Upper lobe of right lung (tissue), 1 donor: ENCODE measurements around the gene WWP2. TPM values are rescaled to one million over a fixed set of nuclear protein-coding genes. Genes with fewer than 3 reads are reported as not detected.

ENCODE experiments used
- ATAC-seq: fragments of 200-7000 bp; cut with Tn5 transposase; one replicate; pipeline ENCODE4 v1.9.1; 2020; ENCODE audit warnings: mild to moderate bottlenecking, moderate library complexity
- DNase-seq: peaks from one replicate; pipeline ENCODE4 v3.0.0-alpha.2; 2020
- H3K27ac ChIP-seq: fragments of 200-600 bp; one replicate; pipeline ENCODE4 v1.8.0; 2022
- H3K27me3 ChIP-seq: fragments of 200-600 bp; one replicate; pipeline ENCODE4 v1.8.0; 2022; ENCODE audit warnings: mild to moderate bottlenecking
- H3K36me3 ChIP-seq: fragments of 200-600 bp; one replicate; pipeline ENCODE4 v1.8.0; 2022
- H3K4me1 ChIP-seq: fragments of 200-600 bp; one replicate; pipeline ENCODE4 v1.8.0; 2022
- H3K4me3 ChIP-seq: fragments of 200-600 bp; one replicate; pipeline ENCODE4 v1.8.0; 2022; ENCODE audit warnings: mild to moderate bottlenecking
- H3K9me3 ChIP-seq: fragments of 200-600 bp; one replicate; pipeline ENCODE4 v1.8.0; 2022
- intact Hi-C: fragments of 100-400 bp; cut with DNase I; formaldehyde crosslinking; loops from one replicate; pipeline ENCODE4 v1.11.0; 2022
- total RNA-seq: library from RNA; stranded (reverse); fragmentation: NEBNext Ultra II Directional; extraction: Animal tissue kit (Norgen Biotek cat#: 25700); gene quantifications from one replicate; pipeline ENCODE4 v1.2.1, GENCODE V29; 2021
- TF ChIP-seq, protein P1 (sequence below): fragments of 200-600 bp; IDR thresholded peaks from one replicate; pipeline ENCODE4 v1.8.0; 2022; ENCODE audit warnings: antibody characterized with exemption
- donor health status: DM: no; HTN: yes; CAD: no; lungs with severe emphysema.

WWP2 gene
- total RNA-seq, 1 donor from 2014 or later, result 71.9 TPM

DNA sequence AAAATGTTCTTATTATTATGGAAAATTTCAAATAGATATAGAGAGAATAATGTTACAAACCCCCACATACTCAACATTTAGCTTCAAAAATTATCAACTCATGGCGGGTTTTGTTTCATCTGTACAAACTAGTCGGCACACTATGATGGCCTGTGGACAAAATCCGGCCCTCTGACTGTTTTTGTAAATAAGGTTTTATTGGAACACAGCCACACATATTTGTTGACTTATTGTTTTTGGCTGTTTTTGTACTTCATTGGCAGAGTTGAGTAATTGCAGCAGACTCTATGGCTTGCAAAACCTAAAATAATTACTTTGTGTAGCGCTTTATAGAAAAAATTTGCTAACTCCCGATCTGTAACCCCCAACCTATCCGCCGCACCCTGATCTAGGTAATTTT is 147.6 kb downstream of the WWP2 start:
- Histone ChIP-seq H3K9me3 (no peaks in the 10 kb centered on the region), H3K27me3 (no peaks in the 10 kb centered on the region), H3K4me3 (no peak overlapping the region), H3K36me3 (peaks cover 34% of the 10 kb centered on the region), H3K27ac (no peak overlapping the region), H3K4me1 (no peaks in the 10 kb centered on the region)
- TF ChIP-seq, protein P1, sequence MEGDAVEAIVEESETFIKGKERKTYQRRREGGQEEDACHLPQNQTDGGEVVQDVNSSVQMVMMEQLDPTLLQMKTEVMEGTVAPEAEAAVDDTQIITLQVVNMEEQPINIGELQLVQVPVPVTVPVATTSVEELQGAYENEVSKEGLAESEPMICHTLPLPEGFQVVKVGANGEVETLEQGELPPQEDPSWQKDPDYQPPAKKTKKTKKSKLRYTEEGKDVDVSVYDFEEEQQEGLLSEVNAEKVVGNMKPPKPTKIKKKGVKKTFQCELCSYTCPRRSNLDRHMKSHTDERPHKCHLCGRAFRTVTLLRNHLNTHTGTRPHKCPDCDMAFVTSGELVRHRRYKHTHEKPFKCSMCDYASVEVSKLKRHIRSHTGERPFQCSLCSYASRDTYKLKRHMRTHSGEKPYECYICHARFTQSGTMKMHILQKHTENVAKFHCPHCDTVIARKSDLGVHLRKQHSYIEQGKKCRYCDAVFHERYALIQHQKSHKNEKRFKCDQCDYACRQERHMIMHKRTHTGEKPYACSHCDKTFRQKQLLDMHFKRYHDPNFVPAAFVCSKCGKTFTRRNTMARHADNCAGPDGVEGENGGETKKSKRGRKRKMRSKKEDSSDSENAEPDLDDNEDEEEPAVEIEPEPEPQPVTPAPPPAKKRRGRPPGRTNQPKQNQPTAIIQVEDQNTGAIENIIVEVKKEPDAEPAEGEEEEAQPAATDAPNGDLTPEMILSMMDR, result no peak
- intact Hi-C loops, result no loop called here
- DNase-seq (no peak), ATAC-seq (no peak)

DNA sequence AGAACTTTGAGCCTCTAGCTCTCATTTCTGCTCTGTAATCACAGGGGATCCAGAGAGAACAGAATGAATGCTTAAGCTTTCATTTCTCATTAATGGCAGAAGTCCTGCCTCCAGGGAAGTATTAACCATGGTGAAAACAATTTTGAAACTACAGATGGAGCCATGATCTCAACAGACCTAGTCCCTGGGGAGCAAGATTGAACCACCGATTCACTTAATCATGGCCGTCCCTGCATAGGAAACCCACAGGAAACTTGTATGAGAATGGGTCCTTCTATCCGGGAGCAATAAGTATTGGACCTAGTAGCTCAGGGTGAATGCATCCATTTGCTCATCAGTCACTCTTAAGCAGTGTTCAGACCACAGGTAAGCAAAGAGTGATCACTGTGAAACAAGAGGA is 148.8 kb downstream of the WWP2 start:
- ATAC-seq (no peak), DNase-seq (no peak)
- no peaks in the 10 kb centered on the region for H3K4me1 ChIP-seq
- H3K9me3 ChIP-seq, result no peaks in the 10 kb centered on the region
- peaks cover 34% of the 10 kb centered on the region for H3K36me3 ChIP-seq
- TF ChIP-seq, protein P1, result no peak
- intact Hi-C loops, result no loop called here
- H3K27me3 ChIP-seq, result no peaks in the 10 kb centered on the region
- no peak overlapping the region for H3K27ac ChIP-seq
- H3K4me3 ChIP-seq, result no peak overlapping the region

DNA sequence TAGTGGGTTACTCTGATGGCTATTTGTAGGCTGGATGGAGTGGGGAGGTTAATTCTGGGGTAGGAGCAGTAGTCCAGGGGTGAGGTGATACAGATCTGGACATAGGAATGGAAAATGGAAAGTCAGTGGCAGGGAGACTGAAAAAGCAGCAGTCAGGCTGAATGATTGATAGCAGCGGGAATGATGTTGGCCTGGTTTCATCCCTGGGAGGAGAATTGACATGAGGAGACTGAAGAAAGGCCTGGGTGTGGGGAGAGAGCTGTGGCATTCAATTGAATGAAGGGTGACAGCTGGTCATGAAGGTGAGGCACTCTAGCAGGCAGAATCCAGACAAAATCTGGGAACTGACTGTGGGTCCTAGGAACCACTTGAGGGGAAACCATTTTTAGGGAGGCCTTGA is 154.3 kb downstream of the WWP2 start:
- Histone ChIP-seq H3K4me1 (no peaks in the 10 kb centered on the region), H3K36me3 (peaks cover 10% of the 10 kb centered on the region), H3K4me3 (no peak overlapping the region), H3K27ac (no peak overlapping the region), H3K27me3 (no peaks in the 10 kb centered on the region), H3K9me3 (no peaks in the 10 kb centered on the region)
- ATAC-seq (no peak), DNase-seq (no peak)
- intact Hi-C loops, result no loop called here
- TF ChIP-seq, protein P1, result no peak

DNA sequence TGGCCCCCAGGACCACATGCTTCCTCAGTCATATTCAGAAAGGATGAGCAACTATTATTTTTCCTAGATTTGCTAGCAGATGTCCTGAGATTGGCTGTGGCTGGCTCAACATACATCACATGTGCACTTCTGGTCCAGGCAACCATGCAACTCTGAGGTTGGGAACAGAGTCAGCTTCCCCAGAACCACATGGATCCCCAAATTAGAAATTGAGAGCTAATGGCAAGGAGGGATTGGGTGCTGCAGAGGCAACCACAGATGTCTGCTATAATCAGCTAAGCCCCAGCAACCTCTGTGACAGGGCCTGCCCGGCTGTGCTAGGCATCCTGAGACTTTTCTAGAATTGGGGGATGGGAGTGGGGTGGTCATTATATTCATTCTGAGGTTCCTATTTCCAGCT is 155.2 kb downstream of the WWP2 start:
- intact Hi-C loops, result no loop called here
- Histone ChIP-seq H3K36me3 (peaks cover 4% of the 10 kb centered on the region), H3K27ac (peak overlapping the region; percentile 48), H3K27me3 (no peaks in the 10 kb centered on the region), H3K4me1 (no peaks in the 10 kb centered on the region), H3K4me3 (no peak overlapping the region), H3K9me3 (no peaks in the 10 kb centered on the region)
- ATAC-seq (no peak), DNase-seq (no peak)
- TF ChIP-seq, protein P1, result no peak

DNA sequence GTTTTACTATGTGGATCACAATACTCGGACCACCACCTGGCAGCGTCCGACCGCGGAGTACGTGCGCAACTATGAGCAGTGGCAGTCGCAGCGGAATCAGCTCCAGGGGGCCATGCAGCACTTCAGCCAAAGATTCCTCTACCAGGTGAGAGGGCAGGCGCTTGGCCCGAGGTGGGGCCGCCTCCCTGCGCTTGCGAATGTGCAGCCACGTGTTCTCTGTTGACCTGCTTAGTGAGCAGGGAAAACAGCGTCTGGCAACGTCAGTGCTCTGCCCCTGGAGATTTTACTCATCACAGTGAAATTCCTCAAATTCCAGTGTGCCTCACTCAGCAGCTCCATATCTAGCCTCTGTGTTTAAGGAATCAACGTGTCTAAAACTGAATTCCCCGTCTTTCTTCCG is 155.6 kb downstream of the WWP2 start:
- ATAC-seq (peak; percentile 70), DNase-seq (no peak)
- Histone ChIP-seq H3K36me3 (peaks cover 4% of the 10 kb centered on the region), H3K4me1 (no peaks in the 10 kb centered on the region), H3K9me3 (no peaks in the 10 kb centered on the region), H3K27me3 (no peaks in the 10 kb centered on the region), H3K27ac (peak overlapping the region; percentile 48), H3K4me3 (no peak overlapping the region)
- TF ChIP-seq, protein P1, result no peak
- intact Hi-C loops, result no loop called here

DNA sequence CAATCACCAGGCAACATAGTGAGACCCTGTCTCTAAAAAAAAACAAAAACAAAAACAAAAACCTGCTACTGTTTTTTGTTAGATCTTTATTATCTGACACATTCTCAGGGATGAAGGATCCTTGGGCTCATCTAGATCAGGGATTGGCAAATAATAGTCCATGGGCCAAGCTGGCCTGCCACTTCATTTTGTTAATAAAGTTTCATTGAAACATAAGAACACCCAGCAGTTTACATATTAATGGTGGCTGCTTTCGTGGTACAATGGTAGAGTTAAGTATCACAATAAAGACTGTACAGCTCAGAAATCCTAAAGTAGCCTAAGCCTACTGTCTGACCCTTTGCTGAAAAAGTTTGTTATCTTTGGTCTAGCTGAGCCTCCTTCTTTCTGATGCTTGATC is 156.1 kb downstream of the WWP2 start:
- intact Hi-C loops, result no loop called here
- no peaks in the 10 kb centered on the region for H3K4me1 ChIP-seq
- DNase-seq (no peak), ATAC-seq (no peak)
- H3K9me3 ChIP-seq, result no peaks in the 10 kb centered on the region
- TF ChIP-seq, protein P1, result no peak
- no peaks in the 10 kb centered on the region for H3K27me3 ChIP-seq
- H3K4me3 ChIP-seq, result no peak overlapping the region
- peak overlapping the region; percentile 48 for H3K27ac ChIP-seq
- peaks cover 4% of the 10 kb centered on the region for H3K36me3 ChIP-seq
